HK-2 (cell line): ENCODE measurements around the gene PRR15L.
"Not testable (repeated sequence)": the region's sequence is repeated elsewhere in the genome, so short reads cannot be mapped to it uniquely, and the experiment has no call there.

Experiments
- DNase-seq: peaks from one replicate; pipeline ENCODE4 v3.0.0-alpha.2; 2018; ENCODE audit not compliant: unreplicated experiment

Gene PRR15L, protein sequence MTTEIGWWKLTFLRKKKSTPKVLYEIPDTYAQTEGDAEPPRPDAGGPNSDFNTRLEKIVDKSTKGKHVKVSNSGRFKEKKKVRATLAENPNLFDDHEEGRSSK

DNA sequence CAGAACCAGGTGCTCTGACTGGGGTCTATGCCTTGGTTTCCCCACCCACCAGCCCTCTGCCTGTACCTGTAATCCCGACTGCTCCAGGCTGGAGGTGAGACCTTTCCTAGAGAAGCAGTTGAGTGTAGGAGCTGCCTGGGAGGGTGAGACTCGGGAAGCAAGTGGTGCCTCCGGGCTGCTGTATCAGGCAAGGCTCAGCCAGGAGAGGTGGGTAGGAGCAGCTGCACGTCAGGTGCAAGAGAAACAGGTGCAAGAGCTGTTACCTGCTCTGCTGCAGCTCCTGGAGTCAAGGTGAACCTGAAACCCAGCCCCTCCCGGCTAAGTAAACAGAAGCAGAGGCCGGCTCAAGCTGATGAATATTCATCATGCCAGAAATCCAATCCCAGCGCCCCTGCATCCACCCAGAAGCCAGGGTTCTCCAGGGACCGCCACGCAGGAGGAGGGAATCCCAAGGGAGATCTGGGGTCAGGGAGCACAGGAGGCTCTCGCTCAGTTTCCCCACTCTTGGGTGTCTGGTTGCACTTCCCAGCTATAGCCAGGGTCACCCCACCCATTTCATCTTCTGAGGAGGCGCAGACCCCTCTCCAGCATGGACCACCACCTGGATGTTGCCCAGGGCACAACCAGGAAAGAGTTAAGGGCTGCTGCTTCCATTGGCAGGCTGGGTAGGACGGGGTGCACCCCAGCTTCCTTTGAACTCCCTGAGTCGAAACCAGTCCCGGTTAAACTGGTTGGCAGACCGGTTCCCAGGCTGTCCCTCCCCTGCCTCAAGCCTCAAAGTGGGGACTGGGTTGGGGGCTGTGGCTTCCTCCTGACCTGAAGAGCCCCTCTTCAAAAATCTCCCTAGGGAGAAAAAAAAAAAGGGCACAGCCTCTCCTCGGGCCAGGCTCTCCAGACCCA lies at the start of gene PRR15L:
Gene PRR15L (minus strand): TSS at position 293 of the 900 bp plus-strand sequence. CDS start 4,649 bp downstream, outside the sequence.
- DNase-seq, result no peak

DNA sequence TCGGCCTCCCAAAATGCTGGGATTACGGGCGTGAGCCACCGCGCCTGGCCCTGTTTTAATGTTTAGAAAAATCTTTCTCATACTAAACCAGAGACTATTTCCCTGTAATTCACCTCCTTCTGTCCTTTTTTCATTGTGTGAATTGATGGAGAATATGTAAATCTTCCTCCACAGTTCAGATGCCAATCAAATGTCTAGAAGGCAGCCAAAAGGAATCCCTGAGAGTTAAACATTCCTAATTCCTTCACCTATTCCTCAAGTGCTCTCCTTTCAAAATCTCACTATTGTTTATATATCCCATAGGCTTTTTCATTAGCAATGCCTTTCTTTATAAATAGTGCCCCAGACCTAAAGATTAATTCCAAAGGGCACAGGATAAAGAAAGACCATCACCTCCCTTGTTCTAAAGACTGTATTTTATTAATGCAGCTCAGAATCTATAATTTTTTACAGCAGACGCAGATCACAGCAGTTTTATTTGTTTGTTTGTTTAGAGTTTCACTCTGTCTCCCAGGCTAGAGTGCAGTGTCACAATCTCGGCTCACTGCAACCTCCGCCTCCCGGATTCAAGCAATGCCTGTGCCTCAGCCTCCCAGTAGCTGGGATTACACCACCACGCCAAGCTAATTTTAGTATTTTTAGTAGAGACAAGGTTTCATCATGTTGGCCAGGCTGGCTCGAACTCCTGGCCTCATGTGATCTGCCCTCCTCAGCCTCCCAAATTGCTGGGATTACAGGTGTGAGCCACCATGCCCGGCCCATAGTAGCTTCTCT lies 49.4 kb upstream of the PRR15L start:
- DNase-seq, result no peak

DNA sequence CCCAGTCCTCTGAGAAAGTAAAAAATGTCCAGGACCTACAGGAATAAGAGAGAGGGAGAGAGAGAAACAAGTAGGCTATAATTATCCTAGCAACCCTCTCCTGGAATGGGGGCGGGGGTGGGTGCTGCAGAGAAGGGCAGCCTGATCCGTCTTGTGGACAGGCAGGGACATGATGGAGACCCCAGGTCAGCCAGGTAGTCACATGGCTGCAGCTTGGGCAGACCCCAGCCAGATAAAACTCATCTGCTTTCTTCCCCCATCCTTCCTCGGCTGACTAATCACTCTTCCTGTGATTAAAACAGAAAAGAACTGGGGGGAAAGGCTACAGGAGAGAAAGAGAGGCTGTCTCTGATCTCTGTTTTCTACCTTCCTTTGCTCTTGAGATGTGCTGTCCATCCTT lies 47.3 kb upstream of the PRR15L start:
- DNase-seq, result no peak

DNA sequence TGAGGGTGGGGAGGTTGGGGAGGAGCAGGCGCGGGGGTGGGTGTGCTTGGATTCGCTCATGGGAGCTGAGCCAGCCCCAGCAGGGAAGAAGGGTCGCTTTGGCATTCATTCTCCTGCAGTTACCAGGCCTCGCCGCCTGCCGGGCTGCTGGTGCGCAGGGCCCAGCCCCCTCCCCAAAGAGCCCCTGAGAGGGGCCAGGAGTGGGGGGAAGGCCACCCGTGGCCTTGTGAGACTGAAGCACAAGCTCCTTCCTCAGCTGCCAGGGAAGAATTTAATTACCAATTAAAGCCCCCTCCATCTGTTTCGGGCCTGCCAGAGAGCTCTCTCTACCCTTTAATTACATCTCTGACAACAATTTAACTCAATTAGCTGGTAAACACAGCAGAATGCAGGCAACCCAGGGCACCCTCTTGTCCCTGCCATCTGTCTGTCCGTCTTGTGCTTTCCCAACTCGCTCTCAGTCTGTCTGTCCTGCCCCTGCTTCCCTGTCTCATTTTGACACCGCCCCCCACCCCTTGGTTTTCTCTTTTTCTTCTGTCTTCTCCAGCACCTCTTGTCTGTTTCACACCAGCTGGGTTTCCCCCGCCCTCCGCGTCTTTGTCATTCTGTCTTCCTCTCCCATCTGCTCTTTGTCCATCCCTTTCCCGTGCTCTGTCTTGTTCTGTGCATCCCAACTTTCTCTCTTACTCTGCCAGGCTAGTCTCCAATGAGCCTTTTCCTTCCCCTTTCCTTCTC lies 45.9 kb upstream of the PRR15L start:
- no peak for DNase-seq

DNA sequence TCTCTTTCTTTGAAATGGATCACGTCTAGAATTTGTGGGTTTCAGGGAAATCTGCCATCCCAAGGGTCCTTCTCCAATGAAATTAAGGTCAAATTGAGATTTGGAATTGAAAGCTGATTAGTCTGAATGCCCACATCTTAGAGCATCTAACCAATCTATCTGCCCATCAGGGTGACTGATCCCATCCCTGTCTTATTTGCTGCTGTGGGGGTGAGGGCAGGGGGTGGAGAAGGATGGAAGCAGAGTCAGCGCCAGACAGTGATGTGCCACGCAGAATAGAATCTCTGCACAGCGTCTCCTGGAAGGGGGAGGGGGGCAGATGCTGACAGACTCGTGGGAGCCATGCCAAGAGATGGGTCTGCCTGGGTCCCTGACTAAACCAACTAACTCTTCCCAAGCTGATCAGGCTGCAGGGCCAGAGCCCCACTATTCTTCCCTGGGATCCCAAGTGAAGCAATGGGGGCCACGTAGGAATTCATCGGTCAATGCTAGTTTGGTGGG lies 45.3 kb upstream of the PRR15L start:
- no peak for DNase-seq

DNA sequence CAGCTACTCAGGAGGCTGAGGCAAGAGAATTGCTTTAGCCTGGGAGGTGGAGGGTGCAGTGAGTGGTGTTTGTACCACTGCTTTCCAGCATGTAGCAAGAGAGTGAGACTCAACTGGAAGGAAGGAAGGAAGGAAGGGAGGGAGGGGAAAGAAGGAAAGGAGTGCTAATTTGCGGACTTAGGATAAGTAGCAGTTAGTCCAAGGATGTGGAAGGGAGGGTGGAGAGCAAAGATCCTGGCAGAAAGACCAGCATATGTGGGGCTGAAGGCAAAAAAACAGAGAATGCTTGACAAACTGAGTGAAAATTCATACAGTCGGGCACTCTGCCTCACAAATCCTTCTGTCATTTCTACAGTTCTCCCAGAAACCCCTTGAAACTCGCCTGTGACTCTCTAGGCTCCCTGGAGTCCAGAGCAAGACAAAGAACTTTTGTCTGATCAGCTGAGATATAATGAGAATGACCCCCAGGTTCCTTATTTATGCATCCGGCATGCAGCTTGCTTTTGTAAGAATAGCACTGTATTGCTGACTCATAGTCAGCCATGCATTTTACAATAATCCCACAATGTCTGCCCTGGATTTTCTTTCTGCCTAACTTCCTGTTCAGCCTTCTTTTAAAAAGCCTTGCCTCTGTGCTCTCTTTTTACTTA lies 44.7 kb upstream of the PRR15L start:
- DNase-seq, result peak; percentile 23

DNA sequence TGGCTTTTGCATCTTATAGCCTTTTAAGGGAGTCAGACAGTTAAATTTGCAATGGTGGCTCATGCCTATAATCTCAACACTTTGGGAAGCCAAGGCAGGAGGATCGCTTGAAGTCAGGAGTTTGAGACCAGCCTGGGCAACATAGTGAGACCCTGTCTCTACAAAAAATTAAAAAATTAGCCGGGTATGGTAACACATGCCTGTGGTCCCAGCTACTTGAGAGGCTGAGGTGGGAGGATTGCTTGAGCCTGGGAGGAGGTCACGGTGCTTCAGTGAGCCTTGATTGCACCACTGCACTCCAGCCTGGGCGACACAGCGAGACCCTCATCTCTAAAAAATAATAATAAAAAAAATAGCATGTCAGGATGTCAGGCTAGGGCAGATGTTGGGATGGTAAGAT lies 44.0 kb upstream of the PRR15L start:
- DNase-seq, result not testable (repeated sequence)

DNA sequence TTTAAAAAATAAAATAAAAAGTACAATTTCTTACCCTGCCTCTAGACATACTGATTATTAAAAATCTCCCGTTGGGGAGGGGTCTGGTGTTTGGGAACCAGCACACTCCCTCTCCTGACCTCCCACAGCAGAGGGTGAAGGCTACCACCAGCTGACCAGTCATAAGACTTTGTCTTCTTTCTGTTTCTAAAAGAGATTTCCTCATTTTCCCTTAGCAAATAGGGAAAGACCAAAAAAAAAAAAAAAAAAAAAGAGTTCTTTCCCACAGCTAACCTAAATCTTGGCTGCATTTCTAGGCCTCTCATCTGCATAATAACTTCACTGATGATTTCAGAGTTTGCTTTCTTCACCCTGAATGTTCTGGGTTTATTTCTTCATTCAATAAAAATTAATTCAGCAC lies 43.5 kb upstream of the PRR15L start:
- DNase-seq, result no peak

DNA sequence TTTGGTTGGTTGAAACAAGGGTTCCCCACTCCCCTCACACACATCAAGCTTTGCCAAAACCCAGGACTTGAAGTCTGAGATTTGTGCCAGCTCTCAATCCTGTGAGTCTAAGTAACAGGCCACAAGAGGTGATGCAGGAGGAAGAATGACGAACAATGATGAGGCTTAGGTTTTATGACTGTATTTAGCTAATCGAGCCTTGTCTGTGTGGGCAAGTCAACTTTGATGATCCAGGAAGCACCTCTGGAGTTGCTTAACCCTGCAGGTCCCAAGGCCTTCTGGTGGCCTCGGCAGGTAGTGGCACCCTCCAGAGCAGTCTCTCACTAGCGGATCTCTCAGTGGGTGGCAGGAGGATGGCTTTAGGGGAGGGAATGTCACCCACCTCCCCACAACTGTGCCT lies 41.9 kb upstream of the PRR15L start:
- no peak for DNase-seq

DNA sequence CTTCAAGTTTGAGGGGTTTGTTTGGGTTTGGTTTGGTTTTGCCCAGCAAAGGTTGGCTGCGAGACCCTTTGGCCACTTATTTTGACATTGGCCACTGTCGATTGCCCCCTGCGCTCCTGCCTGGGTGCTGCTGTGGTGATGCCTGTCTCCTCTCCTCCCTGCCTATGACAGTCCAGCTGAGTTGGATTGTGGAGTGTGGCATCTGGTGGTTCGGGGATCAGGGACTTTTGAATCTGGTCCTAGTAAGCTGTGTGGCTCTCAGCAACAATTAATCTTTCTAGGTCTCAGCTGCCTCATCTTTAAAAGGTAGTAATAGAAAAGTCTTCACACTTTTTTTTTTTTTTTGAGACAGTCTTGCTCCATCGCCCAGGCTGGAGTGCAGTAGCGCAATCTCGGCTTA lies 40.4 kb upstream of the PRR15L start:
- DNase-seq, result no peak

DNA sequence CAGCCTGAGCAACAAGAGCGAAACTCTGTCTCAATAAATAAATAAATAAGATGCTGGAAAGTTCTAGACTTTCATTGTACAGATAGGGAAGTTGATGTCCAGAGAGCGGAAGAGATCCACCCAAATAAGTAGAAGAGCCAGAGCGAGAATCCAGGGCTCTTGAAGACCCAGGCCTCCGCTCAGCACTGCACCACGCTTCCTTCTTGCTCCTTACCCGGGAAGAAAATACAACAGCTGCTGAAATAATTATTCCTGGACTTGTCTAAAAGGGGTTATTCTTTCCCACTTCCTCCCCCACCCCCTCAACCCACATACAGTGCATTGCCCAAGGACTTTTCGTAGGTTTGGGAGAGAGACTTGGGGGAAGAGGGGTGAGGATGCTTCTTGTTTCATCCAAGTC lies 39.9 kb upstream of the PRR15L start:
- DNase-seq, result no peak

DNA sequence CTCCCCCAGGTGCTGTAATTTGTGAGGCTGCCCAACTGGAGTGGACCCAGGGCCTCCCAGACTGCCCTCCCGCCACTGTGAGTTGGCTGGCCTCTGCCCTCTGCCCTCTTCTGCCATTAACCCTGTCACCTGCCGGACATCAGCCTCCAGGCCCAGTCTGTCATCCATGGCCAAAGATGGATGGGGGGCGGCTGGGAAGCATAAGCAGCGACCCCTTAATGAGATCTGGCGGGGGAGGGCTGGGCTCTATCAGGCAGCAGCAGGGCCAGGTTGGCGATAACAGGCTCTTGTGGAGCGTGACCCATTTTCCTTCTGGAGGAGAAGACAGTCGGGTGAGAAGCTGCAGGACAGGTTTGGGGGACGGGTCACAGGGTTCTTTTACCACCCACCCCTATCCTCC lies 38.5 kb upstream of the PRR15L start:
- no peak for DNase-seq

DNA sequence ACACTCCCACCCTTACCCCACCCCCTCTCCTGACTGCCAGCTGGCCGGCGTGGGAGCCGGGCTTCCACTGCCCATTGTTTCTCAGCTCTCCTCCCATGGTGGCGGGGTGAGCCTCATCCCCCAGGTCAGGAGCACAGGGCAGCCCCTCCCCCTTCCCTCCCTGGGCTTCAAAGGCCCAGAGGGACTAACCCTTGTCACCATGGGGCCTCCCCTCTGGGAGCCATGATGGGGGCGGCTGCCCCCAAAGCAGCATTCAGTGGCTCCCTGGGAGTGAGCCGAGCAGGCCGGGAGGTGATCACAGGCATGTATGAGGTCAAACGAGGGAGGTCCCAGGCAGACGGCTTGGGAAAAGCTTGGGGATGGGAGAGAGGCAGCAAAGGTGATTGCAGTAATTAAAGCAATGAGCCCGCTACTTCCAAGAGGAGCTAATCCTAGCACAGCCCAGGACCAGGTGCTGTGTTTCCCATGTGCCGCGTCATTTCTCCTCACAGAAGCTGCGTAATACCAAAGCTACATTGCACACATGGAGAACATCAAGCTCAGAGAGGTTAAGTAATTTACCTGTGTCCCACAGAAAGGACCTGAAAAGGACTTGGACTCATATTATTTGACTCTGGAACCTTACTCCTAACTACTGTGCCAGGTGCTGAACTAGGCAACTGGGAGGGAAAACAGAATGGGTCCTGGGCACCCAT lies 37.7 kb upstream of the PRR15L start:
- DNase-seq, result no peak

DNA sequence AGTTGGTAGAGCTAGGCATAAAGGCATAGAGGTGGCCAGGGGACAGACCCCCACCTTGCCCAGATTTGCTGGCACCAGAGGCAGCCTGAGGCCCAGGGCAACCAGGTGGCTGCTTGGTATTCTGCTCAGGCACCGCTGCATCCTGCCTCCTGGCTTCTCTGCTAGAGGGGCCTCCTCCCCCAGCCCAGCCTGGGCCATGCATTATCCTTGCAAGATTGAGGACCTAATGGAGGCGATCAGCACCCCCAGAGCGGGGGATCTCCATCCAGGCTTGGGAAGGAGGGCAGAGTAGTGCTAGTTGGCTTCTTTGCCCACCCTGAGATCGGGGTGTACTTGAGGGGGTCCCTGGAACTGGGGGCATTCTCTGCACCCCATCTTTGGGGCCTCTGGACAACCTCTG lies 37.0 kb upstream of the PRR15L start:
- DNase-seq, result no peak

DNA sequence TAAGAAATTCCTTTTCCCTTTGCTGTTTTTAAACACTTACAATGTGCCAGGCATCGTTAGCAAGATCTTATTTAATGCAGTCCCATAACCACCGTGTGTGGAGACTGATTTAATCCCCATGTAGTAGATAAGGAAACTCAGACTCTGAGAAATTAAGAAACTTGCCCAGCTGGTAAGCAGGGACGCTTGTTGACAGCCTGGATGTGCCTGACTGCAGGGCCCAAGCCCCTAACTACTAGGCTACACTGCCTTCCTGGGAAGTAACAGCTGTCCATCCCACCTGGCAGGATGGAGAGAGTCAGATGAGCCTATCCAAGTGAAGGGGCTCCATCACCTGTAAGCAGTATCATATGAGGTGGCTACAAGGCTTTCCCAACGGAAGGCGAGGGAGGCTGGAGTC lies 36.3 kb upstream of the PRR15L start:
- no peak for DNase-seq

DNA sequence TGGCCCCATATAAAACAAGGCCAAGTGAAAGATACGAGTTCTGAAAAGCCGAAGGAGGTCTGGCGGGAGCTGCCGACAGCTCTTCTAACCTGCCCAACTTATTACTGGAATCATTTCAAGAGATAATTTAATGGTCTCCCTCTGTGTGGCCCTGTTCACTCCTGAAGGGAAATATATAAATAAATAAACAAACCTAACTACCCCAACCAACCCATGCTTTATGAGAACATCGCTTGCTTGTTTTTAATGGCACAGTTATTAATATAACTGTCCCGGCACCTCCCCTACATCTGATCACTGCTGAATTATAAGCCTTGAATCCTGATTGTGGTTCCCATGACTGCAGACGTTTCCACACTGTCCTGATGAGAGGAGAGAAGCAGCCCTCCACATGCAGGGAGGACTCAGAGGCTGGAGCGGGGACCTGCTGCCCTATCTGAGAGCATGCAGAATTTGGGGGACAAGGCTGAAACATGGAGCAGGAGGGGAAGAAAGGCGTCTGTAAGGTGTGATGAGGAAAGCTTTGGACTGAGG lies 35.4 kb upstream of the PRR15L start:
- no peak for DNase-seq

DNA sequence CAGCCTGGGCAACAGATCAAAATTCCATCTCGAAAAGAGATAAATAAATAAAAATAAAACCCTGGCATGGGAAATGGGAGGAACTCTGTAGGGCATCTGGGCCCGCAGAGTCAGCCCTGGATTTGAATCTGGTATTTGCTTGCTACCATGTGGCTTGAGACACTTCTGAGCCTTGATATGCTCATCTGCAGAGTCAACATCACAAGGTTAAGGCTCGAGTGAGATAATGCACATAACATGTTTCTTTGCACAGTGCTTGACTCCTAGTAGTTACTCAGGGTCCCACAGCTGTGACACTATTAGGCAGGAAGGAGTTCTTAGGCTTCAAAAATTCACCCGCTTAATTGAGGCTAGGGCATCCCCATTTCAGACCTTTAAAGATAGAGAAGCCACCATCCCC lies 34.5 kb upstream of the PRR15L start:
- DNase-seq, result no peak

DNA sequence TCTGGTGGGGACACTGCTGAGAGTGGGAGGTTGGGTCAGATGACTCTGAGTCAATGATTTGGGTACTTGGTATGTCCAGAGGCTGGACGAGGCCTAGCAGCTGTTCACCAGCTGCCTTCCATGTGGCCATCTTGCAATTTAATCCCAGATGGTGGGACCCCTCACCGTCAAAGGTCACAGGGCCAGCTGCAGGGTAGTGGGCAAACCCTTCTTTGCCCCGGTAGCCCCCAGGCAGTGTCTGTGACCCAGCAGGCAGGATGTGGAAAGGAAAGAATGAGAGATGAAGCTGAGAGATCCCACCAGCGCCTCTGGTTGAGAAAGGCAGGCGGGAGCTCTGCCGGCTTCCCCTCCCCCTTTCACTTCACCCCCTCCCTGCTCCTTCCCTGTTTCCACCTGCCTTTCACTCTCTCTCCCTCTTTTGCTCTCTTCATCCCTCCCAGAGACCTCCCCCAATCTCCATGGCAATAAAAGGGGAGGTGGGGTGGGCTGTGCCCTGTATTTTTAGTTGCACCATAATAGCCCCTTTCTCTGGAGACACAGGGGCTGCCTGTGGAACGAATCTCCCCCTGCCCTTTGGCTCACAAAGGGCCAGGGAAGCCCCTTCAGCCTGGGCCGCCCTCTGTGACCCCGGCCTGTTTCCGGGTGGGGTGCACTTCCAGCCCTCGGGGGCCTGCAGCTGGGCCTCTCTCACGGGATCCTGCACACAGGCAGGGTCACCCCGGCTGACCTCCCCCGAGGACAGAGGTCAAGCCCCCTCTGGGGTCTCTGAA lies 33.5 kb upstream of the PRR15L start:
- no peak for DNase-seq

DNA sequence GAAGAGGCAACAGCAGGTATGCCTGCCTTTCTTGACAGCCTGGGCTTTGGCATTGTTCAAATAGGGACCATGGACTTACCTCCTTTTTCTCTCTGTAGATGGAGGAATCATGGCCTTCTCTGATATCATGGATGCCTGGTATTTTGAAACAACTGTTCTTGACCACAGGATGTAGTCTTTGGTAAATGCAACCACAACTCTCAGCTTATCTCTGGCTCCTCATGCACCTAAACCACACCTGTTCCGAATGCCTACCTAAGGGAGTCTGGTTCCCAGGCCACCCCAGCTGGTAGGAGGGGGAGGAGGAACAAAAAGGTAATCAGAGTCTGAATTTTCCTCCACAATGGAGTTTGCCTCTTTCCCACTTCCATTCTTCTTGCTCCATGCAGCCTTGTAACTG lies 32.0 kb upstream of the PRR15L start:
- DNase-seq, result no peak

DNA sequence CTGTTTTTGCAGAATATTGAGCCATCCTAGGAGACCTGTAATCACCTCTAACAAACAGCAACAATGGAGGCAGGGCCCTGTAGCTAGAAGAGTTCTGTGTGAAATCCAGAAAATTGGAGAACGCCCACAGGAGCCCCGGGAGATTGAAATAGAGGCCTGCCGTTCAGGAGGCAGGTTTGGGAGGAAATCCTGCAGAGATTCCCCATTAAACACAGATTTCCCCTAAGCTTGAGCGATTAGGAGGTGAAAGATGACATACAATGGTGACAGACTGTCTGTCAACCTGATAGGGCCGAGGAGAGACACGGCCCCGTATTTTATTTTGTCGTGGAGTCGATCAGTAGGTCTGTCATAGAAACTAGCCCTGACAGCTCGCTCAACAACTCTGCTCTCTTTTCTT lies 31.5 kb upstream of the PRR15L start:
- DNase-seq, result no peak
